AG20443 (cell line): Measurements from ENCODE around the gene RAD54L.
"Not testable (repeated sequence)": the region's sequence is repeated elsewhere in the genome, so short reads cannot be mapped to it uniquely, and the experiment has no call there.

Experiments
- DNase-seq: peaks from one replicate; pipeline ENCODE4 v3.0.0; 2012; ENCODE audit warnings: low spot score, mixed read lengths

RAD54L gene

GRCh38 chr1:46241733-46242132, 5.8 kb upstream of the RAD54L start:
- DNase-seq: not testable (repeated sequence)

- no peak for DNase-seq
These were observed 4.6 kb upstream of the RAD54L start for GRCh38 chr1:46242918-46243317.

DNA sequence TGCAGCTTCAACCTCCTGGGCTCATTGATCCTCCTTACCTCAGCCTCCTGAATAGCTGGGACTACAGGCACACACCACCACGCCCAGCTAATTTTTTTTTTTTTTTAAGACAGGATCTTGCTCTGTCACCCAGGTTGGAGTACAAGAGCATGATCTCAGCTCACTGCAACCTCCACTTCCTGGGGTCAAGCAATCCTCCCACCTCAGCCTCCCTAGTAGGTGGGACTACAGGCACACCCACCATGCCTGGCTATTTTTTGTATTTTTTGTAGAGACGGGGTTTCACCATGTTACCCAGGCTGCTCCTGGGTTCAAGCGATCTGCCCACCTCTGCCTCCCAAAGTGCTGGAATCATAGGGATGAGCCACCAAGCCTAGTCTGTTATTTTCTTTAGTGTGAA, 3.7 kb upstream of the RAD54L start:
- DNase-seq: not testable (repeated sequence)

DNA sequence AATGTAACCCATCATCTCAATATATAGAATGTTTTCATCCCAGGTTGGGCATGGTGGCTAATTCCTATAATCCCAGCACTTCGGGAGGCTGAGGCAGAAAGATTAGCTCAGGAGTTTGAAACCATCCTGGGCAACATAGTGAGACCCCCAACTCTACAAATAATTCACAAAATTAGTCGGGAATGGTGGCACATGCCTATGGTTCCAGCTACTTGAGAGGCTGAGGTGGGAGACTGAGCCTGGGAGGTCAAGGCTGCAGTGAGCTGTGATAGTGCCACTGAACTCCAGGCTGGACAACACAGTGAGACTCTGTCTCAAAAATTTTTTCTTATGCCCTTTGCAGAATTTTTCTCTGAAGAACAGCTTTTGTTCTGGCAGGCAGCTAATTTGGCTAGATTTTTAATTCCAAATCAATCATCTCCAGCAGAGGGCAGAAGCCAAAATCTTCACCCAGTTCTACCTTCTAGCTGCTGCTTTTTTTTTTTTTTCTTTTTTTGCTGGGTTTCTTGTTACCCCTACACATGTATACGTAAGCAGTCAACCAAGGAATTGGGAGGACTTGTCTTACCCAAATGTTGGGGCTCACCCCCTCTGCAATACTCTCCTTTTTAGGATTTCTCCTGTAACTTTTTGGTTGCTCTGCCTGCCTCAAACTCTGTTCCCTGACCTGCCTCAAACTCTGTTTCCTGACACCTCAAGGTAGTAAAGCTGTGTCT, 2.7 kb upstream of the RAD54L start:
- peak; percentile 54 for DNase-seq

GRCh38 chr1:46246136-46246535, 1.4 kb upstream of the RAD54L start:
- DNase-seq: not testable (repeated sequence)

- peak; percentile 60 for DNase-seq
These were observed 771 bp upstream of the RAD54L start for GRCh38 chr1:46246548-46247435.

DNA sequence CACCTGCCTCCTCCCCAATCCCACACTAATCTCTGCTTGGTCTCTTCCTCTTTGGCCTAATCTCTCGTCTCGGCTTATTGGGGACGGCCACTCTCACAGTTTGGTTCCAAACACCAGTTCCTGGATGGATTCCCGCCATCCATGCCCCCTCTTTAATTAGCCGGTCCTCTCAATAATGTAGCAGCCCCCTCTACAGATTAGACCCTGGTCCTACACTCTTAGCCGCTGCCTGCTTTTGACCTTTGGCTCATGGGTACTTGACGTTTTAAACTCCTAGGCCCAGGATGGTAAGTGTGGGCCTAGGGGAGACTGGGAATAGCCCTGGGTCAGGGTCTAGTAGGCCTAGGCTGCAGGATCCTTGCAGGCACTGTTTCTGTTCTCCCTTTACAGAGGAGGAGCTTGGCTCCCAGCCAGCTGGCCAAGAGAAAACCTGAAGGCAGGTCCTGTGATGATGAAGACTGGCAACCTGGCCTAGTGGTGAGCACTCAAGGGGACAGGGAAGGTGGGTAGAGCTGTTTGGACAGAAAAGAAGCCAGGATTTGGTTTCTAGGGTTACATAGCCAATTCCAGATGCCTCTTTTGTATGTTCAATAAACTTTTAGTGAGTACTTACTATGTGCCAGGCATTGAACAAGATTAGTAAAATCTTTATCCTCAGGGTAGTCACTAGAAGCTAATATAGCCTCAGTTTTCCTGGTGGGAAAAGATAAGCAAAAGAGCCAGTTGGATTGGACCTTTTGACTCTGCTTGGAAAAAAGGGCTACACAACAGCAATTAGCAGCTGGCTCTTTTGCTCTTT, 758 bp downstream of the RAD54L start:
- no peak for DNase-seq

GRCh38 chr1:46254668-46255067, 7.1 kb downstream of the RAD54L start:
- no peak for DNase-seq

GRCh38 chr1:46256523-46256922, 9.0 kb downstream of the RAD54L start:
- no peak for DNase-seq

DNA sequence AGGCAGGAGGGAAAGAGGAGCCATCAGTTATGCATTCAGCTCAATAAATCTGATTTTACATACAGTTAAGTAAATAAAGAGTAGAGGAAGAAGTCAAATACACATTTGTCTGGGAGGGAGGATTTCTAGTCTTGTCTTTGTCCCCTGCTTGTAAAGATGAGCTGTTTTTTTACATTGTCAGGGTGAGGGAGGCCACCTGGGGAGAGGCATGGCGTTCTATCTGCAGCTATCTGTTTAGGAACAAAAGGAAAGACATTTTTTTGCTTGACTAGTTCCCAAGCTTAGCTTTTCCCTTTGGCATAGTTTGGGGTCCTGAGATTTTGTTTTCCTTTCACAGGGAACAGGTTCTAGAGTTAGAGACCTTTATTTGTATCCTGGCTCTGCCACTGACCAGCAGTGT, 14.9 kb downstream of the RAD54L start:
- no peak for DNase-seq

- no peak for DNase-seq
These were observed 15.6 kb downstream of the RAD54L start for GRCh38 chr1:46263146-46263545.

GRCh38 chr1:46268578-46268977, 21.0 kb downstream of the RAD54L start:
- DNase-seq: no peak

GRCh38 chr1:46274225-46275029, 26.9 kb downstream of the RAD54L start:
- DNase-seq: no peak

- no peak for DNase-seq
These were observed 27.4 kb downstream of the RAD54L start for GRCh38 chr1:46275030-46275337.

- no peak for DNase-seq
These were observed 30.3 kb downstream of the RAD54L start for GRCh38 chr1:46277658-46278373.

DNA sequence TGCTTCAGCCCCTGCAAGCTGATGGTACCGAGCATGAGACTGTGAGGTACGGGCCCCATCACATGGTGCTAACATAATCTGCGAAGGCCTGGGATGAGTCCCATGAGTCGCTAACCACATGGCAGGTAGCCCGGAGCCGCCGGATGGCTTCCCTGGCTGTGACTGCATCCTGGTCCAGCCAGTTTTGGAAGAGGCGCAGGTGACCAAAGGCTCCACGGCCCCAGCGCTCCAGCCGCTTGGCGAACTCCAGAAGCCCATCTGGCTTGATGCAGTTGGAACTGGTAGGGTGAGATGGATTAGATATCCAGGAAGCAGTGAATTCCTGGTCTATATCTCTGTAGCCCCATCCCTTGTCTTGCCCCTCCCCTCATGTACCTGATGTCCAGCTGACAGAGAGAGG, 31.2 kb downstream of the RAD54L start:
- no peak for DNase-seq

DNA sequence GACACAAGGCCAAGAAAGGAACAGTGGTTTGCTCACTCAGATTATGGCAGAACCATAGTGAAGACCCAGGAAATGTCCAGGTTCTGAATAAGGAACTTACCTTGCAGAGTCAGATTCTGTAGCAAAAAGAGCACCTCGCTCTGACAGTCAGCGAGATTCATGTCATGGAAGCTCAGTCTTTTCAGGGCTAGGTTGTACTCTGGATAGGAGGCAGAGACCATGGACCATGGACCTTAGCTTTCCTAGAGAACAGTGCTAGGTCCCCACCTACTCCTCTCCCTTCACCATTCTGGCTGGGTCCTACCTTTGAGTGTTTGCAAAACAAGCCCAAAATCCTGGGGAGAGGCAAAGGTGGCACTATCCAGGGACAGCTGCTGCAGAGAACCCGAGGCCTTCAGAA, 32.5 kb downstream of the RAD54L start:
- DNase-seq: no peak

DNA sequence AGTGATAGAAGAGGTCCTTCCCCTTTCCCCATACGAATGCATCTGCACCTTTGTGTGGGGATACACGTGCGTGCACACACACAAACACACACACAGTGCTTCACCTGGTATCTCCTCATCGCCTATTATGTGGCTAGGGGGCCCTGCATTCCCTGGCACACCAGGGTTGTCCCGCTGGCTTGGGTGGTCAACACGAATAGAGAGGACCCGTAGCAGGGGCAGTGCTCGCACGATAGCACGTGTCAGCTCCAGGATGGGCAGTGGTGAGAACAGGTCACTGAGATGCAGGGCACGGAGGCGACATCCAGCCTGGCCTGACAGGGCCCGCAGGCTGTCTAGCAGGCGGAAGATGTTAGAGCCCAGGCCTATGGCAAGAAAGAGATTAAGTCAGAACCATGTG, 33.5 kb downstream of the RAD54L start:
- DNase-seq: no peak

DNA sequence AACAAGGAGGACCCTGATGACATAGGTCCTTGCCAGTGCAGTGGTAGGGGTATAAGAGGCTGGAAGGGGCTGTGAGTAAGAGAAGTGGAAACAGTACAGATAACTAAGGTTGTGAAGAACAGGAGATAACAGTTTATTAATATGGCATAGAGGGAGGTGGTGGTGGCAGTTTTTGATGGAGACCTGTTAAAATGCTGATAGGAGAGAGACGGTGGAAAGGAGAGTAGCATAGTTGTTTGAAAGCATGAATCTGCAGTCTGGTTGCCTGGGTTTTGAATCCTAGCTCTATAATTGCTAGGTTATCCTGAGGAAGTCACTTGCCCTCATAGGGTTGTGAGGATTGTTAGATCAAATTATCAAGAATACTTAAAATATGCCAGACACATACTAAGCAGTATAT, 36.5 kb downstream of the RAD54L start:
- DNase-seq: no peak

DNA sequence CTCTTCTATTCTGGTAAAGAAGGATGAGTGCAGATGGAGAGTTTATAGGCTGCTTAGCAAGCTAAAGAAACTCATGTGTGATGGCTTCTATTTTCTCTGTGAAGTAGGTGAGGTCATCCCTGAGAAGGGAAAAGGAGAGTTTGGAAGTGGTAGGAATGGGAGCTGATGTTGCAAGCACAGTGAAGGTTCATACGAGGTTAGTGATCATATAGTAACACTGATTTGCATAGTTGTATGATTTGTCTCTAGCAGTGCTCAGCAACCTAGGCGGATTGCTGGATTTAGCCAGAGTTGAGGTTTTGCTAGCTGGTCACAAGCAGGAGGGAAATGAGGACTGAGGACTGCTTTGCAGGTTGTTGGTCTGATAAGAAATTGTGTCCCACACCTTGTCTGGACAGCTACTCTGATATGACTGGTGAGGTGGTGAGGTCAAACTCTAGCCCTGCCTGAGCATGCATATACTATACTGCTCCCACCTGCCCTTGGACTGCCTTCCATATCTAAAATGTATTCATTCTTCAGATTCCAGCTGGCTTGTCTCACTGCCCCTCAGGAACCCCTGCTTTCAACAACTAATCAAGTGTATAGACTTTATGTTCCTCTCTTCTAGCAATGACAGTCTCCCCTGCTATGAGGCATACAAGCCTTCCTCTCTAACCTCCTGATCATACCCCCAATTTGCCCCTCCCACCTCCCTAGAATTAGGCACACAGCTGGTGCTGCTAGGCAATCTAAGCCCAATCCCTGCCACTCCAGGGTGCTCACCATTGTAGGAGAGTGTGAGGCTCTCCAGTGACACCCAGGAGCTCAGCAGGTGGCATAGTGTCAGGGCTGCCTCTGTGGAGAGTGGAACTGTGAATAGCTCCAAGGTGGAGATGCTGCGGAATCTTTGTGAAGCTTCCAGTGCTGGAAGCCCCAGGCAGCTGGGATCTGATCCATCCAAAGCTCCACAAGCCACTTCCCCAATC, 37.3 kb downstream of the RAD54L start:
- no peak for DNase-seq
